Psoas muscle (tissue), 8 donors: ENCODE results near the gene RMI2. TPM values are rescaled to one million over a fixed set of nuclear protein-coding genes. Genes with fewer than 3 reads are reported as not detected.

Experiments used
- ATAC-seq, 4 donors: fragments of 200-7000 bp; cut with Tn5 transposase; one replicate each; pipeline ENCODE4 v1.9.1; 2020; ENCODE audit warnings: moderate library complexity in 3 of 4, mild to moderate bottlenecking in 2 of 4
- DNase-seq, 2 donors: peaks; one replicate each; pipeline ENCODE4 v3.0.0-alpha.2; 2020
- H3K27ac ChIP-seq: fragments of 200-600 bp; one replicate; pipeline ENCODE4 v1.8.0; 2022
- H3K27me3 ChIP-seq, 3 donors: fragments of 200-600 bp in 1 of 3; one replicate each; pipeline versions ENCODE4 v1.6.1 to v1.8.0; 2013 to 2022; ENCODE audit warnings: low read length in 2 of 3, mild to moderate bottlenecking in 2 of 3, moderate library complexity in 1 of 3; ENCODE audit not compliant: insufficient read depth in 3 of 3
- H3K36me3 ChIP-seq, 2 donors: fragments of 200-600 bp in 1 of 2; one replicate each; pipeline versions ENCODE4 v1.6.1 to v1.8.0; 2013 to 2022; ENCODE audit warnings: low read depth in 1 of 2, mild to moderate bottlenecking in 1 of 2, moderate library complexity in 1 of 2; ENCODE audit not compliant: insufficient read depth in 1 of 2
- H3K4me1 ChIP-seq: fragments of 200-600 bp; one replicate; pipeline ENCODE4 v1.8.0; 2022
- H3K4me3 ChIP-seq: fragments of 200-600 bp; one replicate; pipeline ENCODE4 v1.8.0; 2022; ENCODE audit warnings: mild to moderate bottlenecking
- H3K9me3 ChIP-seq: fragments of 200-600 bp; one replicate; pipeline ENCODE4 v1.8.0; 2022
- WGBS, 3 donors: extraction: QIAGEN DNeasy Blood & Tissue Kit; methylation state at CpG; one replicate each; pipeline versions ENCODE4 v1.1.6 to v1.1.7; 2013; 5-methylcytosine and 5-hydroxymethylcytosine counted together
- intact Hi-C, 2 donors: fragments of 100-400 bp; cut with DNase I; formaldehyde crosslinking; loops; one replicate each; pipeline versions ENCODE4 v1.11.0 to v1.14.2; 2022
- polyA plus RNA-seq, 3 donors: library from polyadenylated mRNA; stranded (reverse); fragments of 200-250 nt; gene quantifications; one replicate each; pipeline ENCODE4 v1.2.3, GENCODE V29; 2013
- total RNA-seq, 4 donors: library from RNA; stranded (reverse); fragmentation: NEBNext Ultra II Directional in 2 of 4; extraction: Animal tissue kit (Norgen Biotek cat#: 25700) in 2 of 4; gene quantifications; one replicate each; pipeline versions ENCODE4 v1.2.1 to v1.2.4, GENCODE V29; 2021 to 2023
- TF ChIP-seq, protein P1 (sequence below): fragments of 200-600 bp; IDR thresholded peaks from one replicate; pipeline ENCODE4 v1.8.0; 2022; ENCODE audit warnings: antibody characterized with exemption
- donor health status: healthy with polysubstance abuse.
- donor health status: DM: no; HTN: no; CAD: no; lungs with moderate emphysema.
- donor health status: Bipolar disorder and iron deficiency.
- donor health status: healthy.
- donor health status: DM: yes; HTN: yes; CAD: no.
- donor health status: DM: no; HTN: no; CAD: no.
- donor health status: DM: no; HTN: no; CAD: no.
- donor health status: DM: yes; HTN: yes; CAD: no.

RMI2 gene
- total and polyA plus RNA-seq, 7 donors, result 0.11 to 0.64 (median 0.23) TPM; not detected in 2

DNA sequence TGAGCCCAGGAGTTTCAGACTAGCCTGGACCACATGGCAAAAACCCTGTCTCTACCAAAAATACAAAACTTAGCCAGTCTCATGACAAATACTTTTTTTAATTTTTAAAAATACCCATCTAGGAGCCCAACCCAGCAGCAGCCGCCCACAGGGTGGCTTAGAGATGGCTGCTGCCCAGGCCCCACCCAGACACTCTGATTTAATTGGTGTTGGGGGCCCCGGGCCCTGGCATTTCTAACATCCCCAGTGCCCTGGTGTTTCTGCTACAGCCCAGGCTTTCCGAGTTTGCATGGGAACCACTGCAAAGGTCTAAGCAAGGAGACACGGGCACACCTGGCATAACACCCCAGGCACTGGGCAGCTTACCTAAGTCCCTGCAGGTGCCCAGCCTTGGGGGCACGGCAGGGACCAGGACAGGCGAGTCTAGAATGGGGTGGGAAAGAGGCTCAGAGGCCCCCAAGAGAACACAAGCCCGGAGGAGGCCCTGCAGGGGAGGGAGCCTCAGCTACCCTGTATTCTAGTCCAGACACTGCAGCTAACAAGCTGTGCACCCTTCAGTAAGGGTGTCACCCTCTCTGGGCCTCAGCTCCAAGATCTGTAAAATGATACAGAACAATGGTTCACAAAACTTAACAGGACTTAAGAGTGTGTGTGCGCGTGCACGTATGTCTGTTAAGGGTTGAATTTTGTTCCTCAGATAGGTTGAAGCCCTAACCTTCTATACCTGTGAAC is 48.8 kb downstream of the RMI2 start:
- 89 to 93% (median 92%) methylated on average over 10 of the region's 10 CpGs for WGBS, 3 donors
- no peak overlapping the region for H3K27ac ChIP-seq
- no peak overlapping the region for H3K4me3 ChIP-seq
- H3K4me1 ChIP-seq, result peaks cover 5% of the 10 kb centered on the region
- H3K27me3 ChIP-seq, result no peaks in the 10 kb centered on the region
- TF ChIP-seq, protein P1, sequence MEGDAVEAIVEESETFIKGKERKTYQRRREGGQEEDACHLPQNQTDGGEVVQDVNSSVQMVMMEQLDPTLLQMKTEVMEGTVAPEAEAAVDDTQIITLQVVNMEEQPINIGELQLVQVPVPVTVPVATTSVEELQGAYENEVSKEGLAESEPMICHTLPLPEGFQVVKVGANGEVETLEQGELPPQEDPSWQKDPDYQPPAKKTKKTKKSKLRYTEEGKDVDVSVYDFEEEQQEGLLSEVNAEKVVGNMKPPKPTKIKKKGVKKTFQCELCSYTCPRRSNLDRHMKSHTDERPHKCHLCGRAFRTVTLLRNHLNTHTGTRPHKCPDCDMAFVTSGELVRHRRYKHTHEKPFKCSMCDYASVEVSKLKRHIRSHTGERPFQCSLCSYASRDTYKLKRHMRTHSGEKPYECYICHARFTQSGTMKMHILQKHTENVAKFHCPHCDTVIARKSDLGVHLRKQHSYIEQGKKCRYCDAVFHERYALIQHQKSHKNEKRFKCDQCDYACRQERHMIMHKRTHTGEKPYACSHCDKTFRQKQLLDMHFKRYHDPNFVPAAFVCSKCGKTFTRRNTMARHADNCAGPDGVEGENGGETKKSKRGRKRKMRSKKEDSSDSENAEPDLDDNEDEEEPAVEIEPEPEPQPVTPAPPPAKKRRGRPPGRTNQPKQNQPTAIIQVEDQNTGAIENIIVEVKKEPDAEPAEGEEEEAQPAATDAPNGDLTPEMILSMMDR, result no peak
- intact Hi-C loops, result loop anchor here (5.0 to 10.0 kb wide), 2 partner anchors 243 to 671 kb away; no protein-coding TSS in a partner anchor
- no peaks in the 10 kb centered on the region for H3K9me3 ChIP-seq
- ATAC-seq (no peak), DNase-seq (no peak)
- H3K36me3 ChIP-seq, result no peaks in the 10 kb centered on the region

DNA sequence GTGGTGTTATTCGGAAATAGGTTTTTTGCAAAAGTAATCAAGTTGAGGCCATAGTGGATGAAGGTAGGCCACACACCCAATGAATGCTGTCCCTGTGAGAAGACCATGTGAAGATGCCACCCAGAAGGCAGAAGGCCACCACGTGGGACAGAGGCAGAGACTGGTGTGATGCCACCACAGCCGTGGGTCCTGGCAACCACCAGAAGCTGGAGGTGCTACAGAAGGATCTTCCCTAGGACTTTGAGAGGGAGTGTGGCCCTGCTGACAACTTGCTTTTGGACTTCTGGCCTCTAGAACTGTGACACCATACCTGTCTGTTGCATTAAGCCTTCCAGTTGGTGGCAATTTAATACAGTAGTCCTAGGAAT is 49.3 kb downstream of the RMI2 start:
- DNase-seq (no peak), ATAC-seq (no peak)
- H3K4me3 ChIP-seq, result no peak overlapping the region
- no peaks in the 10 kb centered on the region for H3K36me3 ChIP-seq
- no peaks in the 10 kb centered on the region for H3K9me3 ChIP-seq
- WGBS, 3 donors, result 56 to 60% (median 58%) methylated on average over 3 of the region's 3 CpGs
- no peaks in the 10 kb centered on the region for H3K27me3 ChIP-seq
- TF ChIP-seq, protein P1, result no peak
- H3K27ac ChIP-seq, result no peak overlapping the region
- peaks cover 5% of the 10 kb centered on the region for H3K4me1 ChIP-seq
- intact Hi-C loops, result loop anchor here (5.0 to 10.0 kb wide), 2 partner anchors 243 to 670 kb away; no protein-coding TSS in a partner anchor

DNA sequence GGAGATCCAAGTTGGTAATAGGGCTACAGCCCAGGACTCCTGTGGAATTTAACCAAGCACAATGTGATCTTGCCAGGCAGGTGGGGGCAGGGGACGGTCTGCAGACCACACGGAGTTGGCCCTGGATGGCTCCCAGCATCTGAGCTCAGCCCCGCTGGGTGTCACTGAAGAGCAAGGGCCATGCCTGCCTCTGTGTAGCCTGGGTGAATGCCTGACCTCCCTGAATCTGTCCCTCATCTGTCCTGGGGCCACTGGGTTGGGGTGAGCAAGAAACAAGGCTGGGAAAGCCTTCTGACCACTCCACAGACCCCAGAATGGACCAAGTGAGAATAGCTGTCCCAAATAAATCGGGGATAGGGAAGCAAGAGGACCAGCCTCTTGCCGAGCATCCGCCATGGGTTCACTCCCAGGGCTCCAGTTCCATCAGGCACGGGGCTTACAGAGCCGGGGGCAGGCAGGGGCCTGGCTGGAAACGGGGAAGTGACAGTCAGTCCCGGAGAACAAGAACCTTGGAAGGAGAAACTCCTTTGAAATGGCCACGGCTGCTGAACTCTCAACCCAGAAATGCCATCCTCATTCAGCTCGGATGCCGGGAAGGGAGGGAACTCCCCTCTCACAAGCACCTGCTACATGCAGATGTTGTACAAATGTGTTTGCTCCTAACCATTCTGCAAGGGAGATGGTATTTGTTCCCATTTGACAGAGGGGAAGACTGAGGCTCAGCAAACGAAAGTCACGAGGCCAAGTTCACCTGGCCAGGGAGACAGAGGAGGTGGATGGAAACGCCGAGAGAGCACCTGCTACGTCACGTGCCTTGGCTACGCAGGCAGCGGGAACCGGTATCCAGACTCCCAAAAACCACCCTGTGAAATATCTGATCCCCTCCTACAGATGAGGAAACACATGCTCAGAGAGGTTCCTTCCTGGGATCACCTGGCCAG is 50.0 kb downstream of the RMI2 start:
- no peaks in the 10 kb centered on the region for H3K27me3 ChIP-seq
- ATAC-seq (peak in 1 of 4 donors; percentile 41), DNase-seq (no peak)
- TF ChIP-seq, protein P1, result no peak
- H3K4me1 ChIP-seq, result peaks cover 5% of the 10 kb centered on the region
- WGBS, 3 donors, result 61 to 71% (median 64%) methylated on average over 22 of the region's 22 CpGs
- H3K4me3 ChIP-seq, result no peak overlapping the region
- H3K27ac ChIP-seq, result no peak overlapping the region
- H3K36me3 ChIP-seq, result no peaks in the 10 kb centered on the region
- no peaks in the 10 kb centered on the region for H3K9me3 ChIP-seq
- intact Hi-C loops, result loop anchor here (5.0 to 10.0 kb wide), 6 partner anchors 137 to 670 kb away; no protein-coding TSS in a partner anchor

DNA sequence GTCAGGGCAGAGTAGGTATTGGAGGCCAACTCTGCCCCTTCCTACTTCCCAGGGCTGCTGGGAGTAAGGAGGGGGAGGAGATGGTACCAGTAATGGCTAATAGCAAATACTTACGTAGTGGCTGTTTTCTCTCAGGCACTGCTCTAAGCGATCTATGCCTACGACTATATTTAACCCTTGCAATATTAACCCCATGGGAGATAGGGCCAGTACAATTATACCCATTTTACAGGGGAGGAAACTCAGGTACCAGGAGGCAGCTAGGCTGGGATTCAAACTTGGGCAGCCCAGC is 50.6 kb downstream of the RMI2 start:
- TF ChIP-seq, protein P1, result no peak
- intact Hi-C loops, result loop anchor here (5.0 to 10.0 kb wide), 6 partner anchors 136 to 669 kb away; no protein-coding TSS in a partner anchor
- peaks cover 5% of the 10 kb centered on the region for H3K4me1 ChIP-seq
- no peaks in the 10 kb centered on the region for H3K27me3 ChIP-seq
- H3K27ac ChIP-seq, result no peak overlapping the region
- ATAC-seq (peak in 1 of 4 donors; percentile 14), DNase-seq (no peak)
- H3K9me3 ChIP-seq, result no peaks in the 10 kb centered on the region
- H3K36me3 ChIP-seq, result no peaks in the 10 kb centered on the region
- WGBS, 3 donors, result 13 to 23% (median 15%) methylated on average over 3 of the region's 3 CpGs
- H3K4me3 ChIP-seq, result no peak overlapping the region
